ENCODE data around the gene C10orf90.

C10orf90 gene

DNA sequence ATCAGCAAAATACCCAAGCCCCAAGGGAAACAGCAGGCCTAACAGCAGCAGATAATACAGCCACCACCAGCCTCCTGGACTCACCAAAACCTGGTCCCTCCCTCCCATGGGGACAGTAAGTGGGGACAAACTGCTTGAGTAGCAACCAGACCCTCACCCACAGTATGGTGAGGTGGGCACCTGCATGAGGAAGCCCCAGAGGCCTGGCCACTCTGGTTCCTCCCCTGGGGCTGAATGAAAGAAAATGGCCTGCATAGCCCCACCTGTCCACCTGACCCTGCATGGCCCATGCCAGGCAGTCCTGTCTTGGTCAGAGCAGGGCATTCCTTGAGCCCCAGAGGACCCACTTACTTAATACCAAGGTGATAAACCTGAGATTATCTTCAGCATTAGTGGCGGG, 13.0 kb upstream of the C10orf90 start:
- no peak for DNase-seq (ENCODE audit: extremely low spot score)
- TF ChIP-seq LEF1 (IDR thresholded peaks at IDR 0.05; ENCODE audit: borderline replicate concordance) (no peak), SUZ12 (IDR thresholded peaks at IDR 0.05) (no peak), FOXA1 (IDR thresholded peaks at IDR 0.05) (no peak), HDGF (IDR thresholded peaks at IDR 0.05; ENCODE audit: borderline replicate concordance) (no peak), FOXK2 (IDR thresholded peaks at IDR 0.05) (no peak), TARDBP (IDR thresholded peaks at IDR 0.05) (no peak)
- ChIA-PET CTCF (no interaction called here), POLR2A (no interaction called here)

DNA sequence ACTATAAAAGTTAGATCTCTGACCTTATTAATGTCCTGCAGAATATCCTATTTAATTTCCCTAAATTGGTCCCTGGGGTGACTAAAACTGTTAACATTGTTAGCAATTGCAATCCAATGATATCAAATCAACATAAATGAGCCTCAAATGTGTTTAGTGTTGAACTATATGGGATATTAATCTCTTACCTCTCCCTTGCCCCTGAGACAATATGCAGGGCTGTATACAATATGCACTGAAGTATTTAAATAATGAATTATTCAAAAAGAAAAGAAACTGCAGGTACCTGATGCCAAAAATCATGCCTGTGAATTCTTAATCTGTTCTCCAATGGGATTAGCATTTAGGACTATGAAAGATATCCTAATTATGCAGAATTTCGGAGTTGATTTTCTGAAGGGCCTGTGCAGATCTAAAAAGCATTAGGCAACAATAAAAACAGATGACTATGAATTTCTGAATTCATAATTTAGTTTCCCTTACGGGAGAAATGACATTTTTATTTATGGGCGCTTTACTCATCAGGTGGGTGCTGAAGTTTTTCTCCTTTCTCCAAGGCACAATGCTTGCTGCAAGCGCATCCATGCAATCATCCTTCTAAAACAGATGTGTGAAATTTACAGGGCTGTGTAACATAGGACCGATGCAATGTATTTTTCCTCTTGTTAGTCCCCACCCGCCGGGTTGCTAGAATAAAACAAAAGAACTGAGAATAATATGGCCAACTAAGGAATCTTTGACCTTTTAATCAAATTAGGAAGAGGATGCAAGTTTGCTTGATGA, 5.4 kb upstream of the C10orf90 start:
- ChIA-PET CTCF (no interaction called here), POLR2A (no interaction called here)
- TF ChIP-seq LEF1 (IDR thresholded peaks at IDR 0.05; ENCODE audit: borderline replicate concordance), result no peak
- no peak for TF ChIP-seq FOXA1 (IDR thresholded peaks at IDR 0.05)
- TF ChIP-seq FOXK2 (IDR thresholded peaks at IDR 0.05), result no peak
- TF ChIP-seq FOXM1 (IDR thresholded peaks at IDR 0.05; ENCODE audit: borderline replicate concordance), result no peak
- TF ChIP-seq ZNF384 (IDR thresholded peaks at IDR 0.05), result no peak
- TF ChIP-seq BHLHE40 (IDR thresholded peaks at IDR 0.05; ENCODE audit: borderline replicate concordance), result no peak
- no peak for TF ChIP-seq NFRKB (IDR thresholded peaks at IDR 0.05)
- TF ChIP-seq TARDBP (IDR thresholded peaks at IDR 0.05), result no peak
- no peak for TF ChIP-seq ELF4 (IDR thresholded peaks at IDR 0.05)
- TF ChIP-seq, protein P1, sequence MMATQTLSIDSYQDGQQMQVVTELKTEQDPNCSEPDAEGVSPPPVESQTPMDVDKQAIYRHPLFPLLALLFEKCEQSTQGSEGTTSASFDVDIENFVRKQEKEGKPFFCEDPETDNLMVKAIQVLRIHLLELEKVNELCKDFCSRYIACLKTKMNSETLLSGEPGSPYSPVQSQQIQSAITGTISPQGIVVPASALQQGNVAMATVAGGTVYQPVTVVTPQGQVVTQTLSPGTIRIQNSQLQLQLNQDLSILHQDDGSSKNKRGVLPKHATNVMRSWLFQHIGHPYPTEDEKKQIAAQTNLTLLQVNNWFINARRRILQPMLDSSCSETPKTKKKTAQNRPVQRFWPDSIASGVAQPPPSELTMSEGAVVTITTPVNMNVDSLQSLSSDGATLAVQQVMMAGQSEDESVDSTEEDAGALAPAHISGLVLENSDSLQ (IDR thresholded peaks at IDR 0.05), result no peak
- TF ChIP-seq SUZ12 (IDR thresholded peaks at IDR 0.05), result no peak
- no peak for TF ChIP-seq L3MBTL2 (conservative IDR thresholded peaks at IDR 0.05)
- no peak for TF ChIP-seq ARNT (IDR thresholded peaks at IDR 0.05)
- TF ChIP-seq HDGF (IDR thresholded peaks at IDR 0.05; ENCODE audit: borderline replicate concordance), result no peak
- no peak for TF ChIP-seq CTBP1 (IDR thresholded peaks at IDR 0.05; ENCODE audit: borderline replicate concordance)
- no peak for TF ChIP-seq SP1 (IDR thresholded peaks at IDR 0.05)
- DNase-seq (ENCODE audit: extremely low spot score), result no peak

DNA sequence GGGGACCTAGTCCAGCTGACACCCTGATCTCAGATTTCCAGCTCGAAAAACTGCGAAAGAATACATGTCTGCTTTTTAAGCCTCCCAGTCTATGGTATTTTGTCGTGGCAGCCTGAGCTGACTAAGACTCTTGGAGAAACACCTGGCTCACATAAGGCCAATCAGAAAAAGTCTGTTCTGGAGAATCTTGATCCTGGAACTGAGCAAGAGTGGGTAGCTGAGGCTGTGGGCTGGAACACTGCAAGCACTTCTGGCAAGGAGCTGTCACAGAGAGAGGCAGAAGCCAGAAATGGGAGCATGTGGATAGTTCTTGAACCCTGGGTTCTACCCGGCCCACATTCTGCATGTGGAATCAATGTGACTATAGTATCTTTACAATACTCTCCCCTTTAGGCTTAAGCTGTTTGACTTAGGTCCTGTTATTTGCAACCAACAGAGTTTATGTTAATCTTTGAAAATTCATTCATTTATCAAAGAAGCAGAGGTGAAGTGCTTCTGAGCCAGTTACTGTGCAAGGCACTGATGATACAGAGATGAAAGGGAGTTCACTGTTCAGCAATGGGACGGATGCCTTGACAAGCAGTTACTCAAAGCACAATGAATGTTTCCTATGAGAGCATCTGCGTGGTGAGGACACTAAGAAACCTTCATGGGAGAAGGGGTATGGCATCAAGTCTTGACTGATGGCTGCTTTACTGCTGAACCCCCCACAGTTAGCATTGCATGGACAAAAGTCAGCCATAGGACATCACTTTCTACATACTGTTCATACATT, 4.4 kb upstream of the C10orf90 start:
- ChIA-PET POLR2A (interaction anchor here (0.5 kb wide), 1 partner anchor 488 kb away, joined by 3 read pairs; no protein-coding TSS in a partner anchor), CTCF (interaction anchor here (0.6 kb wide), 1 partner anchor 141 kb away, joined by 3 read pairs; no protein-coding TSS in a partner anchor)
- DNase-seq (ENCODE audit: extremely low spot score), result no peak
- TF ChIP-seq ZNF384 (IDR thresholded peaks at IDR 0.05) (no peak), SUZ12 (IDR thresholded peaks at IDR 0.05) (no peak), ARNT (IDR thresholded peaks at IDR 0.05) (no peak), FOXA1 (IDR thresholded peaks at IDR 0.05) (no peak), LEF1 (IDR thresholded peaks at IDR 0.05; ENCODE audit: borderline replicate concordance) (no peak), SP1 (IDR thresholded peaks at IDR 0.05) (no peak), L3MBTL2 (conservative IDR thresholded peaks at IDR 0.05) (no peak), TARDBP (IDR thresholded peaks at IDR 0.05) (no peak), BHLHE40 (IDR thresholded peaks at IDR 0.05; ENCODE audit: borderline replicate concordance) (no peak), CTBP1 (IDR thresholded peaks at IDR 0.05; ENCODE audit: borderline replicate concordance) (no peak), NFRKB (IDR thresholded peaks at IDR 0.05) (no peak), ELF4 (IDR thresholded peaks at IDR 0.05) (no peak), HDGF (IDR thresholded peaks at IDR 0.05; ENCODE audit: borderline replicate concordance) (no peak), FOXM1 (IDR thresholded peaks at IDR 0.05; ENCODE audit: borderline replicate concordance) (no peak)
- TF ChIP-seq, protein P1 (IDR thresholded peaks at IDR 0.05), result no peak

DNA sequence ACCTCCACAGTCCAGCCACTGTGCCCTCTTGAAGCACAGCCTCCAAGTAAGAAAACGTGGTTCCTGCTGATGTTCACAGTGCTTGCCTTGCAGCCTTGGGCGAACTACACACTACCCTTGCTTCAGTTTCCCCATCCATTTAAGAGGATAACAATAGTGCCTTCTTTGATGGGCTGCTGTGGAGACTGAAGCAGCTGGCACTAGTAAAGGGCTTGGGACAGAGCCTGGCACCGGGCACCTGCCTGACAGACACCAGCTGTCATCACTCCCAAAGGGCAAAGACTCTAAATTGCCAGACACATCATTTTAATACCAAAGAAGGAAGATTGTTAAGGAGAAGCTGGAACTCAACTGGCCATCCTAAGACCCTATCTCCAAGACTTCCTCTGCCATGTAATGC, 3.1 kb upstream of the C10orf90 start:
- DNase-seq (ENCODE audit: extremely low spot score), result no peak
- TF ChIP-seq FOXM1 (IDR thresholded peaks at IDR 0.05; ENCODE audit: borderline replicate concordance), result no peak
- TF ChIP-seq ZNF384 (IDR thresholded peaks at IDR 0.05), result no peak
- no peak for TF ChIP-seq TARDBP (IDR thresholded peaks at IDR 0.05)
- TF ChIP-seq, protein P1 (IDR thresholded peaks at IDR 0.05), result no peak
- no peak for TF ChIP-seq SP1 (IDR thresholded peaks at IDR 0.05)
- no peak for TF ChIP-seq SUZ12 (IDR thresholded peaks at IDR 0.05)
- TF ChIP-seq ARNT (IDR thresholded peaks at IDR 0.05), result no peak
- no peak for TF ChIP-seq ELF4 (IDR thresholded peaks at IDR 0.05)
- no peak for TF ChIP-seq LEF1 (IDR thresholded peaks at IDR 0.05; ENCODE audit: borderline replicate concordance)
- TF ChIP-seq HDGF (IDR thresholded peaks at IDR 0.05; ENCODE audit: borderline replicate concordance), result no peak
- no peak for TF ChIP-seq CTBP1 (IDR thresholded peaks at IDR 0.05; ENCODE audit: borderline replicate concordance)
- no peak for TF ChIP-seq FOXA1 (IDR thresholded peaks at IDR 0.05)
- no peak for TF ChIP-seq NFRKB (IDR thresholded peaks at IDR 0.05)
- no peak for TF ChIP-seq L3MBTL2 (conservative IDR thresholded peaks at IDR 0.05)
- no peak for TF ChIP-seq BHLHE40 (IDR thresholded peaks at IDR 0.05; ENCODE audit: borderline replicate concordance)
- TF ChIP-seq FOXK2 (IDR thresholded peaks at IDR 0.05), result no peak
- POLR2A ChIA-PET, result no interaction called here
- CTCF ChIA-PET, result no interaction called here

DNA sequence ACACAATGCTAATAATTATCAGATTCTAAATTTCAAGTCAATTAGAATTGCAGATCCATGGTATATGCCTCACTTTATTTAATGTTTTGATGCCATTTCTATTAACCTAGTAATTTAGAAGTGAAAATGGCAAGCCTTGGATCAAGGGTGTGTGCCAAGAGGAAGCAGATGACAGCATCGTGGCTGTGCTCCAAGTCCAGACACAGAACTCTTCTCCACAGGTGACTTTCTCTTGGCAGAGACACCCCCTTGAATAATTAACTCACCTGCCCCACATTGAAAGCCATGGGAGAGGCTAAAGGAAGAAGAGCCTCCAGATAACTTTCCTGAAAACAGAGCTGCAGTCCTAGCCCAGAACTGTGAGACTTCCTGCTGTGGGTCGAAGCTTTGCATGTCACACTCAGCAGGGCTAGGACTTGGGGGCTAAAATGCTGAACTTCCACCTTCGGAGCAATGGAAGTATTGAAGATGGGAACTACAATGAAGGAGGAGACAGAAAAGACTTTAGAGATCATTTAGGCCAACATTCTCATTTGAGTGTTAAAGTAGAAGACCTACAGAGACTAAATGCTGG, 996 bp upstream of the C10orf90 start:
- ChIA-PET CTCF (no interaction called here), POLR2A (no interaction called here)
- TF ChIP-seq ZNF384 (IDR thresholded peaks at IDR 0.05) (no peak), BHLHE40 (IDR thresholded peaks at IDR 0.05; ENCODE audit: borderline replicate concordance) (no peak), NFRKB (IDR thresholded peaks at IDR 0.05) (no peak), CTBP1 (IDR thresholded peaks at IDR 0.05; ENCODE audit: borderline replicate concordance) (no peak), L3MBTL2 (conservative IDR thresholded peaks at IDR 0.05) (no peak), SUZ12 (IDR thresholded peaks at IDR 0.05) (no peak), HDGF (IDR thresholded peaks at IDR 0.05; ENCODE audit: borderline replicate concordance) (no peak), LEF1 (IDR thresholded peaks at IDR 0.05; ENCODE audit: borderline replicate concordance) (no peak), FOXA1 (IDR thresholded peaks at IDR 0.05) (no peak), TARDBP (IDR thresholded peaks at IDR 0.05) (no peak), FOXK2 (IDR thresholded peaks at IDR 0.05) (no peak), FOXM1 (IDR thresholded peaks at IDR 0.05; ENCODE audit: borderline replicate concordance) (no peak), SP1 (IDR thresholded peaks at IDR 0.05) (no peak), ELF4 (IDR thresholded peaks at IDR 0.05) (no peak), ARNT (IDR thresholded peaks at IDR 0.05) (no peak)
- TF ChIP-seq, protein P1 (IDR thresholded peaks at IDR 0.05), result no peak
- no peak for DNase-seq (ENCODE audit: extremely low spot score)

All from HEK293T (cell line).